ENCODE measurements around the gene AUTS2.

The AUTS2 gene

DNA sequence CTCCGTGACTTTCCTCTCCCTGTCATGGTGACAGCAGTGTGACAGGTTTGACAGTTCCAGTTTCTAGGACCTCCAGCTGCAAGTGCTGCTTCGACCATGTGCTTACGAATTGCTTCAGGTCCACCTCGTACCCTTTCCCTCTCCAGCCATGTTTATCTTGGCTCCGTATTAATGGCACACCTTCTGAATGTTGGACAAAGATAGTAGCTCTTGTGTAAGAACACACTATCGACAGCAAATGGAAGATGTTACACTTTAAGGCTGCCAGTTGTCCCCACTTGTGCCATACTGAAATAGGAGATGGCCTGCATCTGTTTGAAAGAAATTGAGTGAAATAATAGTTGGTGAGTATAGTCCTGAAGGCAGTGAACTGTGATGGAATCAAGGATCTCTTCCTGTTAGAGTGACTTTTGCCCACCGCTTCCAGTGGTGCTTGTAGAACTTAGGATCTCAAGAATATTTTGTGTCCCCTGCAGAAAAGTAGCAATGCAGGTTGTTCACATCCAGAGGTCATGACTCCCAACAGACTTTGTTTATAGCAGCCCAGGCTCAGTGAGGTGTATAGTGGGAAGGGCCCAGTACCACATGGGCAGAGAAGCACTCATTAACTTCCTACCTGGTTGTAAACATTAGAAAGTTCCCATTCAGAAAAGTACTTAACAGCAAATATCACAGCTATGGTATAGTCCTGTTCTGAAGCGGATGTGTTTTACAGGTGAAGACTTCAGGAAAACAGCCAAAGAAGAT, 904.0 kb downstream of the AUTS2 start:
- no peak for TF ChIP-seq CTCF (conservative IDR thresholded peaks at IDR 0.05; ENCODE audit: low read depth, low read length)
- no peak overlapping the region for H3K4me3 ChIP-seq (ENCODE audit: low read length)
- DNase-seq (ENCODE audit: low read depth), result no peak

DNA sequence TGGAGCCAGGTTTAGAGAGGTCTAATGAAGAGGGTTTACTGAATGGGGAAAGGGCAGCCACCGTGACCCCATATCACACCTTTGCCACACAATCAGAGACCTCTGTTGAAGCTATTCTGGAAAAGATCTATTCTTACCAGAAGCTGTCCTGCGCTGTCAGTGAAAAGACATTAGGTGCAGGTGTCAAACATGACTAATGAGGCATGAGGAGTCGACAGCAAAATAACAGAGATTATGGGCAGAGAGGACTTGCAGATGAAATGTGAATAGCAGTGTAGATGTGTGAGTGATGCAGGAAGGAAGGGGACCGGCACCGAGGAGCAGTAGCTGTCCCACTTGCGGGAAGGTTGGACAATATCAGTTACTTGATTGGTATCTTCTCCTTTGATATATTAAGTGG, 906.0 kb downstream of the AUTS2 start:
- DNase-seq (ENCODE audit: low read depth), result no peak
- no peak for TF ChIP-seq CTCF (conservative IDR thresholded peaks at IDR 0.05; ENCODE audit: low read depth, low read length)
- H3K4me3 ChIP-seq (ENCODE audit: low read length), result no peak overlapping the region

GRCh38 chr7:70505468-70505867, 907.2 kb downstream of the AUTS2 start:
- TF ChIP-seq CTCF (conservative IDR thresholded peaks at IDR 0.05; ENCODE audit: low read depth, low read length), result no peak
- DNase-seq (ENCODE audit: low read depth), result no peak
- no peak overlapping the region for H3K4me3 ChIP-seq (ENCODE audit: low read length)

- no peak for TF ChIP-seq CTCF (conservative IDR thresholded peaks at IDR 0.05; ENCODE audit: low read depth, low read length)
- H3K4me3 ChIP-seq (ENCODE audit: low read length), result no peak overlapping the region
- no peak for DNase-seq (ENCODE audit: low read depth)
Observed at GRCh38 chr7:70505886-70506285, 907.6 kb downstream of the AUTS2 start.

GRCh38 chr7:70506434-70506833, 908.2 kb downstream of the AUTS2 start:
- peak; percentile 17 for TF ChIP-seq CTCF (conservative IDR thresholded peaks at IDR 0.05; ENCODE audit: low read depth, low read length)
- H3K4me3 ChIP-seq (ENCODE audit: low read length), result no peak overlapping the region
- DNase-seq (ENCODE audit: low read depth), result no peak

DNA sequence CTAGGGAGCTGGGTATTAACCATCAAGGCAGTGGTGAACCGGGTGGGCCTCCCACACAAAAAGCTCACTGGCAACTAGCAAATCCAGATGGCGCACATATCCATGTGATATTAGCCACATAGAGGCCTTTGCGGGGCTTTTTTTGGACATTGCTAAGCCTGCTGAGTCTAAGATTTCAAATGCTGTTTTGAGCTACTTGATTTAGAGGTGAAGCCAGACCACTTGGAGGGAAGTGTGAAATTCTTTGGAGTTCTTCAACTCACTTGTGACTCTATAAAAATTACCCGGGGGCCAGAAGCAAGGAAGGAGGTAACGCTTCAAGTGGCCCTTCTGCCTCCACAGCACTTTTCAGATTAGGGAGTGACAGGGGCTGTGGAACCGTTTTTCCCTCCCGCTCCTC, 913.9 kb downstream of the AUTS2 start:
- no peak overlapping the region for H3K4me3 ChIP-seq (ENCODE audit: low read length)
- TF ChIP-seq CTCF (conservative IDR thresholded peaks at IDR 0.05; ENCODE audit: low read depth, low read length), result no peak
- no peak for DNase-seq (ENCODE audit: low read depth)

DNA sequence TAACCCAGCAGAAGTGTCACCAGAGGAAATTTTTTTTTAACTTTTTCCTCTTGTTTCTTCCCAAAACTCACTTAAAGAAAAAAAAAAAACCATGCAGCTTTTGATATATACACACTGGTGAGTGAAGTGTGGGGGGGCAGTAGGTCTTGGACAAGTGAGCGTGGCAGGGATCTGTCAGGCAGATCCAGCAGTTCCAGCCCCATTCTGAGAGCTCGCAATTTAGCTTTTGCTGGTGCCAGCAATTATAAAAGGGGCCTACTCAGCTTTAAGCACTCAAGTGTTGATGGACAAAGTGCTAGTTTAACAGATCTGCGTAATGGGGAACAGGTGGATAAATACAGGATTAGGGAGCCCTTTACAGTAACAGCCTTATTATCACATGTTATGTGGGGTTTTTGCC, 914.5 kb downstream of the AUTS2 start:
- no peak for DNase-seq (ENCODE audit: low read depth)
- no peak overlapping the region for H3K4me3 ChIP-seq (ENCODE audit: low read length)
- no peak for TF ChIP-seq CTCF (conservative IDR thresholded peaks at IDR 0.05; ENCODE audit: low read depth, low read length)
